Smooth muscle cell of the pulmonary artery (primary cell): ENCODE data around the gene LRIG2. TPM values are rescaled to one million over a fixed set of nuclear protein-coding genes. Genes with fewer than 3 reads are reported as not detected.

Experiments used
- total RNA-seq: library from RNA; depleted of rRNA; stranded (reverse); fragments of >200 nt; gene quantifications from 2 replicates; pipeline ENCODE4 v1.2.3, GENCODE V29; 2014

LRIG2 gene
- 16.1 and 17.8 TPM in 2 replicates for total RNA-seq

GRCh38 chr1:113072757-113073478 is at the start of gene LRIG2:
Gene LRIG2 (plus strand): TSS chr1:113073198. CDS start chr1:113073407, 209 bp downstream.

Other genes starting within 250 kb of the LRIG2 start
- 73.7 and 109 TPM in 2 replicates for gene SLC16A1, start 117.0 kb upstream of the LRIG2 start, total RNA-seq